ENCODE results near the gene CDCP1.

DNA sequence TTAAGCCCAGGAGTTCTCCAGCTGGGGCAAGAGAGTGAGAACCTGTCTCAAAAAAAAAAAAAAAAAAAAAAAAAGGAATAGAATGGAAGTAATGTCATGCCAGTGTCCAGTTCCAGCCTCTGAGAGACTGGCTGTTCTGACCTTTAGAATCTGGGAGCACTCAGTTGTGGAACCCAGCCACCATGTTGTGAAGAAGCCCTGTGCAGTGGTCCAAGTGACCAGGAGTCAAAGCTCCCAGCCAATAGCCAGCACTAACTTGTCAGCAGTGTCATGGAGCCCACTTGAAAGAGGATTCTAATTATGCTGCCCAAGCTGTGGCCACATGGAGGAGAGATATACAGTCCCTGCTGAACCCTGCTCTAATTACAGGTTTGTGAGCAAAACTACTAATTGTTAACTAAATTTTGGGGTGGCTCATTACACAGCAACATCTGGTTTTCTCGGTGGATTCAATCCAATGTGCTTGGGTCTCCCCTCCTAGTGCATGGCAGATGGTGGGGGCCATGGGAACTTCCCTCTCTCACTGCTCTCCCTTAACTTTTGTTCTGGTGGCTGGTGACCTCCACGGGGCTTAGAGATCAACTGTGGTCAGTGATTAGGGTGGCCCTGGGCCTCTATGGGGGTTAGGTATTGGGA lies 64.6 kb downstream of the CDCP1 start:
- TF ChIP-seq, protein P1, sequence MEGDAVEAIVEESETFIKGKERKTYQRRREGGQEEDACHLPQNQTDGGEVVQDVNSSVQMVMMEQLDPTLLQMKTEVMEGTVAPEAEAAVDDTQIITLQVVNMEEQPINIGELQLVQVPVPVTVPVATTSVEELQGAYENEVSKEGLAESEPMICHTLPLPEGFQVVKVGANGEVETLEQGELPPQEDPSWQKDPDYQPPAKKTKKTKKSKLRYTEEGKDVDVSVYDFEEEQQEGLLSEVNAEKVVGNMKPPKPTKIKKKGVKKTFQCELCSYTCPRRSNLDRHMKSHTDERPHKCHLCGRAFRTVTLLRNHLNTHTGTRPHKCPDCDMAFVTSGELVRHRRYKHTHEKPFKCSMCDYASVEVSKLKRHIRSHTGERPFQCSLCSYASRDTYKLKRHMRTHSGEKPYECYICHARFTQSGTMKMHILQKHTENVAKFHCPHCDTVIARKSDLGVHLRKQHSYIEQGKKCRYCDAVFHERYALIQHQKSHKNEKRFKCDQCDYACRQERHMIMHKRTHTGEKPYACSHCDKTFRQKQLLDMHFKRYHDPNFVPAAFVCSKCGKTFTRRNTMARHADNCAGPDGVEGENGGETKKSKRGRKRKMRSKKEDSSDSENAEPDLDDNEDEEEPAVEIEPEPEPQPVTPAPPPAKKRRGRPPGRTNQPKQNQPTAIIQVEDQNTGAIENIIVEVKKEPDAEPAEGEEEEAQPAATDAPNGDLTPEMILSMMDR (IDR thresholded peaks at IDR 0.05) = no peak
- TF ChIP-seq POLR2A (IDR thresholded peaks at IDR 0.05) (no peak), POLR2AphosphoS5 (IDR thresholded peaks at IDR 0.05) (no peak)
